H9 (cell line): Measurements from ENCODE around the gene SLC25A34. TPM values are rescaled to one million over a fixed set of nuclear protein-coding genes. Genes with fewer than 3 reads are reported as not detected.

Experiments
- DNase-seq: peaks from one replicate; pipeline ENCODE4 v3.0.0-alpha.2; 2017
- H2AFZ ChIP-seq: one replicate; pipeline ENCODE4 v1.6.1; 2013; ENCODE audit warnings: mild to moderate bottlenecking, low read length, control low read depth, moderate library complexity
- H2AK5ac ChIP-seq: 2 replicates; pipeline ENCODE4 v1.6.1; 2013; ENCODE audit warnings: low read length, control low read depth, mixed read lengths; ENCODE audit not compliant: insufficient read length
- H2BK120ac ChIP-seq: one replicate; pipeline ENCODE4 v1.6.1; 2013; ENCODE audit warnings: low read depth, mild to moderate bottlenecking, low read length, control low read depth, inconsistent platforms; ENCODE audit not compliant: poor library complexity, severe bottlenecking
- H2BK12ac ChIP-seq: 2 replicates; pipeline ENCODE4 v1.6.1; 2013; ENCODE audit warnings: low read length, control low read depth, mixed read lengths, low read depth; ENCODE audit not compliant: insufficient read length
- H2BK15ac ChIP-seq: 2 replicates; pipeline ENCODE4 v1.6.1; 2013; ENCODE audit warnings: low read depth, low read length, control low read depth
- H2BK20ac ChIP-seq: one replicate; pipeline ENCODE4 v1.6.1; 2013; ENCODE audit warnings: low read depth, mild to moderate bottlenecking, low read length, control low read depth, inconsistent platforms; ENCODE audit not compliant: poor library complexity, severe bottlenecking
- H2BK5ac ChIP-seq: 2 replicates; pipeline ENCODE4 v1.6.1; 2013; ENCODE audit warnings: low read length, control low read depth, mixed read lengths; ENCODE audit not compliant: insufficient read length
- H3K14ac ChIP-seq: 2 replicates; pipeline ENCODE4 v1.6.1; 2013; ENCODE audit warnings: low read length, control low read depth; ENCODE audit not compliant: insufficient read depth
- H3K18ac ChIP-seq: 2 replicates; pipeline ENCODE4 v1.6.1; 2013; ENCODE audit warnings: low read depth, mild to moderate bottlenecking, mixed read lengths, low read length, control low read depth; ENCODE audit not compliant: insufficient read length
- H3K23ac ChIP-seq: 2 replicates; pipeline ENCODE4 v1.6.1; 2013; ENCODE audit warnings: low read length, control low read depth, mixed read lengths, low read depth; ENCODE audit not compliant: insufficient read length
- H3K23me2 ChIP-seq: 2 replicates; pipeline ENCODE4 v1.6.1; 2013; ENCODE audit warnings: low read depth, mild to moderate bottlenecking, mixed read lengths, low read length, control low read depth; ENCODE audit not compliant: insufficient read length, poor library complexity, severe bottlenecking
- H3K27ac ChIP-seq: 2 replicates; pipeline ENCODE4 v1.5.1; 2013; ENCODE audit warnings: low read length, control low read depth, mixed read lengths, low read depth; ENCODE audit not compliant: insufficient read length
- H3K27me3 ChIP-seq: 2 replicates; pipeline ENCODE4 v1.6.1; 2013; ENCODE audit warnings: low read length, control low read depth, inconsistent platforms; ENCODE audit not compliant: insufficient read depth
- H3K4ac ChIP-seq: 2 replicates; pipeline ENCODE4 v1.6.1; 2013; ENCODE audit warnings: low read depth, mild to moderate bottlenecking, control low read depth, inconsistent platforms, low read length, moderate library complexity
- H3K4me1 ChIP-seq: 2 replicates; pipeline ENCODE4 v1.6.1; 2013; ENCODE audit warnings: low read length, control low read depth, inconsistent platforms; ENCODE audit not compliant: insufficient read depth
- H3K4me2 ChIP-seq: 2 replicates; pipeline ENCODE4 v1.6.1; 2013; ENCODE audit warnings: low read length, control low read depth, mixed read lengths; ENCODE audit not compliant: insufficient read length, insufficient read depth
- H3K56ac ChIP-seq: 2 replicates; pipeline ENCODE4 v1.6.1; 2013; ENCODE audit warnings: low read depth, mild to moderate bottlenecking, mixed read lengths, low read length, control low read depth; ENCODE audit not compliant: insufficient read length
- H3K79me1 ChIP-seq: 2 replicates; pipeline ENCODE4 v1.6.1; 2013; ENCODE audit warnings: low read depth, mild to moderate bottlenecking, moderate library complexity, low read length, control low read depth, inconsistent platforms; ENCODE audit not compliant: insufficient read depth, poor library complexity, severe bottlenecking
- H3K79me2 ChIP-seq: 2 replicates; pipeline ENCODE4 v1.6.1; 2013; ENCODE audit warnings: low read length, control low read depth, inconsistent platforms; ENCODE audit not compliant: insufficient read depth
- H3K9ac ChIP-seq: 2 replicates; pipeline ENCODE4 v1.6.1; 2013; ENCODE audit warnings: low read length, control low read depth, mixed read lengths; ENCODE audit not compliant: insufficient read length; ENCODE audit errors: extremely low read depth
- H3K9me3 ChIP-seq: one replicate; pipeline ENCODE4 v1.6.1; 2013; ENCODE audit warnings: low read depth, low read length, inconsistent platforms; ENCODE audit not compliant: control insufficient read depth
- H3T11ph ChIP-seq: one replicate; pipeline ENCODE4 v1.6.1; 2013; ENCODE audit warnings: mild to moderate bottlenecking, low read length, control low read depth, inconsistent platforms
- H4K20me1 ChIP-seq: one replicate; pipeline ENCODE4 v1.6.1; 2013; ENCODE audit not compliant: control insufficient read depth, insufficient read length, insufficient read depth
- H4K5ac ChIP-seq: 2 replicates; pipeline ENCODE4 v1.6.1; 2013; ENCODE audit warnings: low read depth, mild to moderate bottlenecking, mixed read lengths, low read length, control low read depth; ENCODE audit not compliant: insufficient read length
- H4K8ac ChIP-seq: replicated peaks from 2 replicates; pipeline ENCODE4 v1.6.1; 2013; ENCODE audit warnings: low read length, control low read depth, mixed read lengths, low read depth; ENCODE audit not compliant: insufficient read length
- H4K91ac ChIP-seq: 2 replicates; pipeline ENCODE4 v1.6.1; 2013; ENCODE audit warnings: low read depth, mild to moderate bottlenecking, moderate library complexity, mixed read lengths, low read length, control low read depth; ENCODE audit not compliant: insufficient read length
- H3K27ac Mint-ChIP-seq, 3 experiments: 2 replicates in 2 of 3; 3 replicates in 1 of 3; pipeline ENCODE4 v1.8.0; 2020 to 2021; ENCODE audit warnings: mixed read lengths in 3 of 3, mild to moderate bottlenecking in 1 of 3, moderate library complexity in 1 of 3
- H3K27me3 Mint-ChIP-seq: 2 replicates; pipeline ENCODE4 v1.8.0; 2021; ENCODE audit warnings: low read depth, mild to moderate bottlenecking, moderate library complexity, mixed read lengths
- H3K36me3 Mint-ChIP-seq, 3 experiments: 2 replicates in 2 of 3; 3 replicates in 1 of 3; pipeline ENCODE4 v1.8.0; 2020 to 2021; ENCODE audit warnings: low read depth in 3 of 3, mixed read lengths in 3 of 3; ENCODE audit not compliant: insufficient read depth in 1 of 3
- H3K4me1 Mint-ChIP-seq, 2 experiments: 2 replicates each; pipeline ENCODE4 v1.8.0; 2020; ENCODE audit warnings: mixed read lengths in 2 of 2
- H3K4me3 Mint-ChIP-seq, 2 experiments: 2 replicates in 1 of 2; 3 replicates in 1 of 2; pipeline ENCODE4 v1.8.0; 2020 to 2021; ENCODE audit warnings: mild to moderate bottlenecking in 2 of 2, mixed read lengths in 2 of 2, moderate library complexity in 1 of 2
- H3K9me3 Mint-ChIP-seq, 2 experiments: 2 replicates in 1 of 2; 3 replicates in 1 of 2; pipeline ENCODE4 v1.8.0; 2020; ENCODE audit warnings: mild to moderate bottlenecking in 2 of 2, mixed read lengths in 2 of 2, moderate library complexity in 1 of 2
- WGBS: extraction: QIAGEN DNeasy Blood & Tissue Kit; methylation state at CpG from one replicate; pipeline ENCODE4 v1.1.7; 2013; ENCODE audit warnings: missing lambda C conversion rate, low lambda C conversion rate, mixed read lengths; ENCODE audit not compliant: insufficient read length; ENCODE audit errors: extremely low coverage; 5-methylcytosine and 5-hydroxymethylcytosine counted together
- total RNA-seq: library from RNA; stranded (reverse); gene quantifications from 2 replicates; pipeline ENCODE4 v1.2.1, GENCODE V29; 2021
- TF ChIP-seq, protein P1 (sequence below): fragments of 200-600 bp; sonication (generic); conservative IDR thresholded peaks from 3 replicates; pipeline ENCODE4 v1.8.0; 2021; ENCODE audit warnings: antibody characterized with exemption, mild to moderate bottlenecking

The SLC25A34 gene
- total RNA-seq, 1 experiment from 2014 or later = 1.5 TPM

- no peak overlapping the region for H2BK120ac ChIP-seq
- H4K5ac ChIP-seq = no peak overlapping the region
- no peak overlapping the region for H2BK12ac ChIP-seq
- H4K91ac ChIP-seq = no peak overlapping the region
- peak; percentile 54 for DNase-seq
- Mint-ChIP-seq H3K9me3 (no peaks in the 10 kb centered on the region), H3K36me3 (peaks cover 25 to 28% (median 28%) of the 10 kb centered on the region in 3 experiments; a peak in 6 of 7 replicates), H3K27ac (peak overlapping the region; percentile 67 to 93 (median 83); a peak in 3 of 7 replicates), H3K4me1 (peaks cover 42 to 50% of the 10 kb centered on the region in 2 experiments), H3K4me3 (peak overlapping the region; percentile 84 to 89), H3K27me3 (peaks cover 16% of the 10 kb centered on the region)
- H3K4me2 ChIP-seq = peak overlapping the region; percentile 39
- TF ChIP-seq, protein P1, sequence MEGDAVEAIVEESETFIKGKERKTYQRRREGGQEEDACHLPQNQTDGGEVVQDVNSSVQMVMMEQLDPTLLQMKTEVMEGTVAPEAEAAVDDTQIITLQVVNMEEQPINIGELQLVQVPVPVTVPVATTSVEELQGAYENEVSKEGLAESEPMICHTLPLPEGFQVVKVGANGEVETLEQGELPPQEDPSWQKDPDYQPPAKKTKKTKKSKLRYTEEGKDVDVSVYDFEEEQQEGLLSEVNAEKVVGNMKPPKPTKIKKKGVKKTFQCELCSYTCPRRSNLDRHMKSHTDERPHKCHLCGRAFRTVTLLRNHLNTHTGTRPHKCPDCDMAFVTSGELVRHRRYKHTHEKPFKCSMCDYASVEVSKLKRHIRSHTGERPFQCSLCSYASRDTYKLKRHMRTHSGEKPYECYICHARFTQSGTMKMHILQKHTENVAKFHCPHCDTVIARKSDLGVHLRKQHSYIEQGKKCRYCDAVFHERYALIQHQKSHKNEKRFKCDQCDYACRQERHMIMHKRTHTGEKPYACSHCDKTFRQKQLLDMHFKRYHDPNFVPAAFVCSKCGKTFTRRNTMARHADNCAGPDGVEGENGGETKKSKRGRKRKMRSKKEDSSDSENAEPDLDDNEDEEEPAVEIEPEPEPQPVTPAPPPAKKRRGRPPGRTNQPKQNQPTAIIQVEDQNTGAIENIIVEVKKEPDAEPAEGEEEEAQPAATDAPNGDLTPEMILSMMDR = no peak
- no peak overlapping the region for H3K18ac ChIP-seq
- no peak overlapping the region for H3K27ac ChIP-seq
- no peaks in the 10 kb centered on the region for H4K20me1 ChIP-seq
- no peak overlapping the region for H3K23ac ChIP-seq
- H3T11ph ChIP-seq = no peak overlapping the region
- H2AFZ ChIP-seq = no peak overlapping the region
- H4K8ac ChIP-seq = no peak overlapping the region
- peaks cover 13% of the 10 kb centered on the region; the same call in 1 of the 2 replicates for H3K4me1 ChIP-seq
- no CpG with 5 or more reads among the region's 12 CpGs for WGBS
- no peak overlapping the region for H2BK5ac ChIP-seq
- no peak overlapping the region for H3K56ac ChIP-seq
- no peak overlapping the region for H3K4ac ChIP-seq
- H3K9me3 ChIP-seq = no peaks in the 10 kb centered on the region
- H3K79me1 ChIP-seq = no peaks in the 10 kb centered on the region
- H3K79me2 ChIP-seq = peaks cover 21% of the 10 kb centered on the region; the same call in 1 of the 2 replicates
- no peaks in the 10 kb centered on the region for H3K27me3 ChIP-seq
- no peak overlapping the region for H2AK5ac ChIP-seq
- H3K14ac ChIP-seq = 0 out of 2 replicates have a peak overlapping the region, but pooled peaks have one; percentile 4
- H3K9ac ChIP-seq = no peak overlapping the region
- H2BK15ac ChIP-seq = no peak overlapping the region
- H3K23me2 ChIP-seq = peaks cover 14% of the 10 kb centered on the region
- no peak overlapping the region for H2BK20ac ChIP-seq
These were observed 24.6 kb downstream of the SLC25A34 start for GRCh38 chr1:15760520-15761211.
